ENCODE results near the gene MAGEB17.
A peak's percentile ranks its signal among the peaks of the same experiment; 100 is the strongest.
"Not testable (repeated sequence)": the region's sequence is repeated elsewhere in the genome, so short reads cannot be mapped to it uniquely, and the experiment has no call there.

The MAGEB17 gene

GRCh38 chrX:16167181-16167580 is at the start of gene MAGEB17:
TSS of gene MAGEB17 (plus strand) at chrX:16167481. CDS start at chrX:16170383, 2,902 bp downstream.
- no peak for DNase-seq

GRCh38 chrX:16119353-16120220 is 47.7 kb upstream of the MAGEB17 start:
- DNase-seq, result no peak

DNA sequence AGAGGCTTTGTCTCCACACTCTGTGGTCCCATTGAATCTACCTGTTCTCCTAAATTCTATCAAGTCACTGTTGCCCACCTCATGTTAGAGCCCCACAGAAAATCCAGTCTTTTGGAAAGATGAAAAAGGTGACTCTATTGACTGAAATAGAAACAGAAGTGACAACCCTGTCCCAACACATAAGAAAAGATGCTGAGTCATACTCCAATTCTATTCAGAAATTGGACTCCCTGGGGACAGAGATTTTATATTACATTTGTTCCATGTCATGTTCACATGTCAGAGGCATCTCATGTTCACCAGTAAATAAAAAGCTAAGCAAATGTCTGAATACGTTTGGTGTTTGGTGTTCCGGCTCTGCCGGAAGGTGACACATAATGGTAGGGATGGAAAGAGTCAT is 46.9 kb upstream of the MAGEB17 start:
- DNase-seq, result peak in 1 of 3 experiments; percentile 35

- peak; percentile 75 to 96 (median 86) for DNase-seq
These were observed 44.0 kb upstream of the MAGEB17 start, which contains the start of gene GRPR for GRCh38 chrX:16123222-16123786. TSS of gene GRPR (plus strand) at chrX:16123565. CDS start at chrX:16123954, 389 bp downstream.

DNA sequence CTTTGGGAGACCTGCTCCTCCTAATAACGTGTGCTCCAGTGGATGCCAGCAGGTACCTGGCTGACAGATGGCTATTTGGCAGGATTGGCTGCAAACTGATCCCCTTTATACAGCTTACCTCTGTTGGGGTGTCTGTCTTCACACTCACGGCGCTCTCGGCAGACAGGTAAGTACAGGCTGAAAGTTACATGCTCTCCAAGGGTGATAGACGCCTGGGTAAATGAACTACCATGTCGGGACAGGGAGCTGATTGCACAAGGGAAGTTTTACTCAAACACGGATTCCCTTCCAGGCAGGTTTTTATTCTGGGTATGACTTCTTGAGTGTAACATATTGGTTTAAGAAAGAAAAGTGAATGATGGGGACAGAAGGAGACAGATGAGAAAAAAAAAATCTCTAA is 43.1 kb upstream of the MAGEB17 start:
- no peak for DNase-seq

DNA sequence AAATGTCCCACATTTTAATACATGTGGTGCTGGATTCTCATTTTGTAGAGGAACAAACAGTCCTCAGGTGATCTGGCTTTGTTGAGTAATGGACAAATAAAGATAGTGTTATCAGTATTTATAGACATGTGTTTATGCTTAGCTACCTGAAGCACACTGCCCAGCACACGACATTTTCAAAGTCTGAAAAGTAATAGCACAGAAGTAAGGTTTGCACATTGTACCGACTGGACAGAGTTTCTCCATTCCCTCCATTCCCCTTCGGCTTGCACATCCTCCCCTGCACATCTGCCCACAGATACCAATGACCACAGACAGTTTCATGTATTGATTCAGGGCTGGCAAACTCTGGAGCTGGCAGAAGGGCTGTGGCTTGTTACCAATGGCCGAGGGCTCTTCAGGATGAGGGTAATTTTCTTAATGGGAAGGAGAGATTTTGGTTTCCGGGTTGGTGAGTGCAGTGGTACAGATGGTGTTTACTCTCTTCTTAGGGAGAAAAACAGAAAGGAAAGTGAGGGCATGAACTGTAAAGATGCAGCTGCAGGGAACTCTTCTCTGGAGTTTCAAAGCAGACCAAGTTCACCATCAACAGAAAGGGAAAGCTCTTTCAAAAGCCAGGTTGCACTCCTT is 41.6 kb upstream of the MAGEB17 start:
- peak; percentile 9 to 79 (median 52) for DNase-seq

GRCh38 chrX:16130707-16131106 is 36.6 kb upstream of the MAGEB17 start:
- DNase-seq, result peak in 2 of 3 experiments; percentile 3 to 15

DNA sequence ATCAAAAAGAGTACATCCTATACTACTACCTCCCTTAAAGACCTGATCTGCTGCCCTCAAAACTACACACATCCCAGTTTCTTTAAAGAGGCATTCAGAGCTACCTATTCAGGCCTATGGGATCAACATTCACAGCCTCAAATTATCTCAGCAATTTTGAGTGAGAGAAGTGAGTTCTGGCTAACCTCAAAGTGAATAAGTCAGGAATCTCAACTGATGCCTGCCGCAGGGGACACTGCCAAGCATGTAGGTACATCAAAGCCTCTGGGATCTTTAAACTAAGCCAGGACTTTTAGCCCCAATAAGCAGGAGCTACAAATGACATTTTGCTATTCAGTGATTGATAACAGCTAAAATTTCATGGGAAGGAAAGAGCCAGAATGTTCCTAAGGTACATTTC is 32.3 kb upstream of the MAGEB17 start:
- no peak for DNase-seq

DNA sequence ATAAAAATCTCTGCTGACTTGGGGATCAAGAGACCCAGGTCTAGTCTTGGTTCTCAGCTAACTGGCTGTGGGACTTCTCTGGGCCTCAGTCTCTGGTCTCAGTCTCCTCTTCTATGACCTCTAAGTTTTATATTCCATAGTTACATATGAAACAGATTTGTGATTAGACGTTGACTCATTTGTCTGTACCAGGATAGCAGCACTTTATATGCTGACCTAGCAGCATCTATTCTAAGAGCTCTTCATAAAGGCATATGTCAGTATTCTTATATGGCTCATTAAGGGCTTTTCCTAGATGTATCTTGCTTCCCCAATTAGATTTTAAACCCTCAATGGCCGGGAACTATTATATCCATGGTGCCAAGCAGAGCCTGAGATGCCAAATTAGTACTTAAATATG is 31.2 kb upstream of the MAGEB17 start:
- no peak for DNase-seq

DNA sequence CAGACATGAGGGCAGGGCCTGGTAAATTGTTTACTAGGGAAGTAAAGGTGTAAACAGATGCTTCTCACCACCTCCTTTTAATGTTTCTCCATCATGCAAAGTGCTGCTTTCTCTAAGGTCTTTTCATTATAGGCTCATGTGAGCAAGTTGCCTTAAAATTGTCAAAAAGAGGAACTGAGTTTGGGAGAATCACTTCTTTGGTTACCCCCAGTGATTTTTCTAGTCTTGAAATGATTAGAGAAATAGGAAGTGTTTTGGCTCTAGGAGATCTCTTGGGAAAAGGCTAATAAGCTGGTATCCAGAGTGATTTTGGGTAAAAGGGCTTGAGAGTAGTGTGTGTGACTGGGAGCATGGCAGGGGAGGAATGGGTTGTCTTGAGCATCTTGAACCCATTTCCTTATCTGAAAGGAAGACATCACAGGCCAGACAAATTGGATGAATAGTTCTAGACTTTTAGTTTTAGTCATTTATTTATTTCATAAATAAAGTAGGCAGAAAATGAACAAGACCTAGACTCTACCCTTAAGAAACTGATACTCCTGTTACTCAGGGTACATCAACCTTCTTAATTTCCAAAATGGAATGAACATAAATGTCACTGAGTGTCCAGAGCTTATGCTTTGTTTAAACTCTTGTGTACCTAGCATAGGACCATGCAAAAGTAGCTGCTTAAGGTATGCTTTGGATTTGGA is 29.7 kb upstream of the MAGEB17 start:
- DNase-seq, result no peak

- DNase-seq, result no peak
These were observed 29.2 kb upstream of the MAGEB17 start for GRCh38 chrX:16138108-16138427.

- DNase-seq, result peak in 1 of 3 experiments; percentile 31
These were observed 26.8 kb upstream of the MAGEB17 start for GRCh38 chrX:16140448-16140847.

- DNase-seq, result no peak
These were observed 26.3 kb upstream of the MAGEB17 start for GRCh38 chrX:16140983-16141382.

GRCh38 chrX:16141422-16142245 is 25.6 kb upstream of the MAGEB17 start:
- no peak for DNase-seq

DNA sequence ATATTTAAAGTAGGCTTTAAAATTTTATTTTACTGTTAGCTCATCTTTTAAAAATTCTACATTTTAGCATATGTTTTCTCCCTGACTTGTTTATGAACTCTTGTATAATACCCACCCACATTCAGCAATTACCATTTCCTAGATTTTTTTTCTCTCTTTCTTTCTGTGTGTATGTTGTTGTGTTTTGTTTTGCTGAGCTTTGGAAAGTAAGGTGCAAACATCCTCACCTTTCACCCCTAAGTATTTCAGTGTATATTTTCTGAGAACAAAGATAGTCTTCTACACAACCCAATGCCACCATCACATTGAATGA is 25.1 kb upstream of the MAGEB17 start:
- no peak for DNase-seq

DNA sequence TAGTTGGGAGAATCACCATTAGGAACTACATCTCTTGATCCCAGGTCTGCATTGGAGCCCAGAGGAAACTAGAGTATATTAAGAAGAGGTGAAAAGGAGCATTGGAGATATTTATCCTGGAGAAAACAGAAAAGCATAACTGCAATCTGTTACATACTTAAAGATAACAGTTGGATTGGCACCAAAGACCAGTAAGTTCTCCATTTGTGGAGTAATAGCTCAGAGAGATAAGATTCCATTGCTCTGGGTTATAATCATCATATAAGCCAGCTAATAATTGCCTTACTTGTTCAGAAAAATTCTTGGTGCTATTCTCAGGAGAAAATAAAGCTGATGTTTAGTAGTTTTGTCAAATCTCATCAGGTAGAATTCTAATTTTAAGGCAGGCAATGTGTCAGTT is 23.3 kb upstream of the MAGEB17 start:
- DNase-seq, result no peak

DNA sequence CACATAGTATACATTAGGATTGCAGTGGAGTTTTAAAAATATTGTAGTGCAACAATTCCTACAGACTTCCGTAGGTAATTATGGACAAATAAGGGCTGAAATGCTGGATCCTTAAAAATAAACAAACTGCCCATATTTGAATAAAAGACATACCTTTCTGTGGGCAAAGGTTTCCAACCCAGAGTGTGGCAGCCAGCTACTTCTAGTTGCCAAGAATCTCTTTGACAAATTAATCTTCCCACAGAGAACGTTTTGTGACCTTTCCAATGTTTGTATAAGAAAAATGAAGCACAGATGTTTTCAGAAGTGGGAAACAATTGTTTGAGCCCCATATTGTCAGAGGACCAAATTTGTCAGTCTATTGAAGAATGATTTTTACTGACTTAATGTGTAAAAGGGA is 22.9 kb upstream of the MAGEB17 start:
- DNase-seq, result no peak

DNA sequence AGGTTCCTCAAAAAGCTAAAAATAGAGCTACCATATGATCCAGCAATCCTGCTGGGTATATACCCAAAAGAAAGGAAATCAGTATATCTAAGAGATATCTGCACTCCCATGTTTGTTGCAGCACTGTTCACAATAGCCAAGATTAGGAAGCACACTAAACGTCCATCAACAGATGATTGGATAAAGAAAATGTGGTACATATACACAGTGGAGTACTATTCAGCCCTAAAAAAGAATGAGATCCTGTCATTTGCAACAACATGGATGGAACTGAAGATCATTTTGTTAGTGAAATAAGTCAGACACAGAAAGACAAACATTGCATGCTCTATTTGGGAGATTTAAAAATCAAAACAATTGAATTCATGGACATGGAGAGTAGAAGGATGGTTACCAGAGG is 22.2 kb upstream of the MAGEB17 start:
- DNase-seq, result not testable (repeated sequence)

DNA sequence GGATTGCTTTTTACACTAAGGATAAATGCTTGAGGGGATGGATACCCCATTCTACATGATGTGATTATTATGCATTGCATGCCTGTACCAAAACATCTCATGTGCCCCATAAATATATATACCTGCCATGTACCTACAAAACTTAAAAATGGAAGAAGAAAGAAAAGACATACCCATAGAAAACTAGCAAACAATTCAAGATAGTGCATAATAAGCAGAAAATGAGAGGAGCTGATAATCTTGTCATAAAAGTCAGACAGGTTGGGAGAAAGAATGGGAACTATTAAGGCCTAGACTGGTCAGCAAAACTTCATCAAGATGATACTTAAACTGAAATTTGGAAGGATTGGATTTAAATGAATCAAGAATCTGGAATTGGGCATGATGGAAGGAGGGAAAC is 21.6 kb upstream of the MAGEB17 start:
- DNase-seq, result no peak

DNA sequence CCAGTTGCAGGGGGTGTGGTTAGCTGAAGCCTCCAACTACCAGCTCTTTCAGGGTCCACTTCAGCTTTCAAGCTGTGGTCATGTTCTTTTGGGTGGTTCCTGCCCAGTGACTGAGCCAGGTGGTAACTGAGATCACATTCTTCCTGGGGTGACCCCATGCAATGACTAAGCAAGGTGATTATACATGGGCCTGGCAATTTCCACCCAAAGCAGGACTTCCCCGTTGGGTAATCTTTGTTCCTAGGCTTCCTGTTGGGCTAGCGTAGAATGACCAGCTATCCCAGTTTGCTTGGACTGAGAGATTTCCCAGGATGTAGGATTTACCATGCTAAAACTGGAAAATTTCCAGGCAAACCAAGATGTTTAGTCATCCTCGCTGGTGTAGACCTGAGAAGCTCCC is 18.4 kb upstream of the MAGEB17 start:
- DNase-seq, result no peak

GRCh38 chrX:16155581-16156096 is 11.6 kb upstream of the MAGEB17 start:
- DNase-seq, result peak; percentile 45 to 72 (median 45)

- no peak for DNase-seq
These were observed 10.5 kb upstream of the MAGEB17 start for GRCh38 chrX:16156692-16157331.
